GM21528 (cell line): Measurements from ENCODE around the gene FAN1.
A peak's percentile ranks its signal among the peaks of the same experiment; 100 is the strongest.
"Not testable (repeated sequence)": the region's sequence is repeated elsewhere in the genome, so short reads cannot be mapped to it uniquely, and the experiment has no call there.

Experiments used
- ATAC-seq: cut with Tn5 transposase; IDR thresholded peaks from one replicate; pipeline ENCODE4 v1.9.1; 2021; ENCODE audit warnings: mild to moderate bottlenecking, moderate library complexity; ENCODE audit not compliant: unreplicated experiment, low FRiP score

Gene FAN1

DNA sequence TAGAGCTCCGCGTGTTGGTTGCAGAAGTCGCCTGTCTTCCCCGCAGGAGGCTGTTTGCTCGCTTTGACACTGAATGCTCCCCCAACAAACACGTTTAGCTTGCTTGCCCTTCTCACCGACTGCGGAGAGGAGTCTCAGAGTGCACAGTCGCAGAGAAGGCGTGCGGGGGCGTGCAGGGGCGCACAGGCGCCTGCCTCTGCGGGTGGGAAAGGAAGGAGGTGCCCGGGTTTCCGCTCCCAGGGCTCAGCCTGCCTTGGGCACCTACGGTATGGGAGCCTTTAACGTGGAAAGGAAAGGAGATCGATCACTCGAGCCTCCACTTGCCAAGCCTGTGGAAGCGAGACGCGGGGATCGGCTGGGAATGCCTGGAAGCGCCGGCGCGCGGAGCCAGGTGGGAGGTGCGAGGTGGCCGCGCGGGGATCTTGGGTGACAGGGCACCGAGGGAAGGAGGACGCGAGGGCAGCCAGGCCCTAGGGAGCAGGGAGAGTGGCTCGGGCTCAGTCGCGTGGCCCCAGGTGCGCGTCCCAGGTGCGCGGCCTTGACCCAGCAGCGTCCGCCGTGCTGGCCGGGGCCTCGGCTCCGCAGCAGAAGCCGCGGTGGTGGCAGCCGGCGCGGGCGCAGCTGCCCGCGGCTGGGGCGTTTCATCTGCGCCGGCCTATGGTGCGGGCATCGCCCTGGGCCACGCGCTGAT, at the start of gene FAN1:
Gene FAN1, plus strand, starts transcription at position 419 of the 691 bp plus-strand sequence. CDS start 749 bp downstream, outside the sequence.
- peak; percentile 88 for ATAC-seq

DNA sequence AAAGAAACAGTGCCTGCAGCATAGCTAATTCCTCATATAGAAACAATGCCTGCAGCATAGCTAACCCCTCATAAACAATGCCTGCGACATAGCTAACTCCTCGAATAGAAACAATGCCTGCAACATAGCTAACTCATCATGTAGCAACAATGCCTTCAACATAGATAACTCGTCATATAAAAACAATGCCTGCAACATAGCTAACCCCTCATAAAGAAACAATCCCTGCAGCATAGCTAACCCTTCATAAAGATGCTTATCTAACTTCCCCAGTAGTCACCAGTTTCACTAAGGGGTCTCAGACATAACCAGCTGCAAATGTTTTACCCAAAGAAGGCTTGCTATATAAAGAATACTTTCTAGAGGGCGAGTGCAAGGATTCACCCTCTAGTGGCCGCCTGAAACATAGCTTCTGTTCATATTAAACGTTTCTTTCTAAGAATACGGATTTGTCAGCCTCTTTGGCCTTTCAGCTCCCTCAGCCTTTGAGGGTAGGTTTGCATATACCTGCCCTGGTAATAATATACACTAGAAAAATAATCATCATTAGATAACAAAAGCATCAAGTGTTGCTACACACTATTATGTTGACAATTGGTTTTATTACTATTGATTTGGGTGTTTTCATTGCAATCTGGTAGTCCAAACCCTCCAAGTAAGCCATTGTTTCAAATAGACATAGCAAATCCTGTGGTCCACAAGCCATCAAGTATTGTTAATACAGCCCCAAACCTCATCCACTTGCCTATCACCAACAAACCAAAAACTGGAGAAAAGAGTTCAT, 44.4 kb upstream of the FAN1 start:
- ATAC-seq, result no peak

DNA sequence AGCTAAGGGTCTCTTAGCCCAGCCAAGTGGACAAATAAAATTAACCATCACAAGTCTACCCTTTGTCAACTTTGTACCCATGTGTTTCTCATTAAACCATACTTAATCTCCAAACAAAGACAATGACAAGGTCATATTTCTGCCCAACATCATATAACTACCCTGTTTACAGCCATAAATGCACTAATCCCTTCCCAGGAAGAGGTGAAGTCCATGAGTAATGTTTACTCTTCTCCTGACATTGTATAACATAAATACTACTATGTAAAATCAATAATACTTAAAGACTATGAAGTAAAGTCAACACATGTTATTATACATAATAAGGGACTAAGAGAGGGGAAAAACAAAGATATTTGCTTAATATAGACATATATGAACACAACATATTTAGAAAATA, 38.5 kb upstream of the FAN1 start:
- ATAC-seq, result no peak

DNA sequence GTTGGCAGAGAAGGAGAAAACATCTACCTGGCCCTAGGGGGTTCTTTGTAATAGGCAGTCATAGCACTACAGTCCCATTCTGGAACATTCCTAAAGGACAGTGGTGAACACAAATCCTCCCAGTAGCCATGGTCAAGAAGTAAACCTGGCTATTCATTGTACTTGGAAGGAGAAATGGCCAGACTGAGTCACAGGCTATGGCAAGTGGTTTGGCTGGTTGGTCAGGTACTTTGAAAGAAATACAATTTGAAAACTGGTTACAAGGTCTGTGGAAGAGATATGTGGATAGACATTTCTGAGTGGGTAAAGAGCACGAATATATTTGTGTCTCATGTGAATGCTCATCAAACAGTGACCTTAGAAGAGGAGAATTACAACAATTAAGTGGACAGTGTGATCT, 33.0 kb upstream of the FAN1 start:
- ATAC-seq, result no peak

DNA sequence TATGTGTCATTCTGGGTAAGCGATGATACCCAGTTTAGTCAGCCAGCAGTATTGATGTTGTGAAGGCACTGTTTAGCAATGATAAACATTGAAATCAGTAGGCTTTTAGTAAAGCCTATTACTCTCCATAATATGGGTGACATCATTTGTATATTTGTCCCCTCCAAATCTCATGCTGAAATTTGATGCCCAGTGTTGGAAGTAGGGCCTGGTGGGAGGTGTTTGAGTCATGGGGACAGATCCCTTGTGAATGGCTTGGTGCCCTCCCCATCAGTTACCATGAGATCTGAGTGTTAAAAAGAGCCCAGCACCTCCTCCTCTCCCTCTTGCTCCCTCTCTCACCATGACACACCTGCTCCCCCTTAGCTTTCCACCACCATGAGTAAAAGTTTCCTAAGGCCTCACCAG, 31.4 kb upstream of the FAN1 start:
- ATAC-seq, result no peak

DNA sequence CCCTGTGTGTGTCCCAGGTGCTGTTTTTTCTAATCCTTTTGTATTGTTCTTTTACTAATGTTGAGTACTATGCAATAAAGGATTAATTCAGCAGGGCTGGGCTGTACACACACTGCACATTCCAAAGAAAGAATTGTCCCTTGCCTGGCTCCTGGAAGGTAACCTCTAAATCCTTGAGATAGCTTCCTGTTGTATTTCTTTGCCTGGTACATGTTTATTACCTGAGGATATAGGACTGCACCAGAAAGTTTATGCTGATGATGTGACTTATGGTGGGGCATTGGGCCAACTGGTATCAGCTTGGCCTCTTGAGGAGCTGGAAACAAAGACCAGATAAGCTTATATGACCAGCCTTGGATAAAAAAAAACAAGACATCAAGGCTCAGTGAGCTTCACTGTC, 26.6 kb upstream of the FAN1 start:
- no peak for ATAC-seq

DNA sequence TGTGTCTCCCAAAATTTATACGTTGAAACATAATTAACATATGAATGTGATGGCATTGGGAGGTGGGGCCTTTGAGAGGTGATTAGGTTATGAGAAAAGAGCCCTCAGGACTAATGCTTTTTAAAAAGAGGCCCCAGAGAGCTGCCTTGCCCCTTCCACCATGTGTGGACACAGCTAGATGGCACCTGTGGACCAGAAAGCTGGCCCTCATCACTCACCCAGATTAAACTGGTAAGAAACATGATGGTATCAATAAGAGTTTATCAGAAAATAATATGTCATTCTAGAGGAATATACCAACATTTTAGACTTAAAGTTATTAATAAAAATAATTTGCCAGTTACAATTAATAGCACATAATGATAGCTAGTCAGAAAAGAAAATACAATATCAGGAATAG, 25.2 kb upstream of the FAN1 start:
- ATAC-seq, result no peak

DNA sequence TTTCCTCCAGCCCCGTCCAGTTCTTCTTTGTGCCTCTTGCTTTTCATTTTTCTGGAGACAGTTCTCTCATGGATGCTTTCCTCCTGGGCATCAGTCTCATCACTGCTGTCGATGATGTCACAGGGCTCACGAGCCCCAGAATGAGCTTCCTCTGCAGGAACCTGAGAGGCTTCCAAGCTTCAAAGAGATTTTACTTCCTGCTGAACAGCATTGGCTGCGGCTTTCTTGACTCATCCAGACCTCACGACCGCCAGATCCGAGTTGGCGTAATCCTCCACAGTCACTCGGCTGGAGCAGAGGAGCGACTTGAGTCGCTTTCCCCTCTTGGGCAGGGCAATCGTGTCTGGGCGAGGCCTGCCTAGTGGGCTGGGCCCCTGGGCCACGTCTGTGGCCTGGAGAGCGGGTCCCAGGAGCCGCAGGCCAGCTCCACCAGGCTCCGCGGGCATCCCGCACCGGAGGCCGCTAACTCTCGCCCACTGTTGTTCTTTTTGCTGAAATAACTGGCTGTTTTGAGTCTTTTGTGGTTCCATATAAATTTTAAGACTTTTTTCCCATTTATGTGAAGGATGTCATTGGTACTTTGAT, 20.8 kb upstream of the FAN1 start:
- no peak for ATAC-seq

DNA sequence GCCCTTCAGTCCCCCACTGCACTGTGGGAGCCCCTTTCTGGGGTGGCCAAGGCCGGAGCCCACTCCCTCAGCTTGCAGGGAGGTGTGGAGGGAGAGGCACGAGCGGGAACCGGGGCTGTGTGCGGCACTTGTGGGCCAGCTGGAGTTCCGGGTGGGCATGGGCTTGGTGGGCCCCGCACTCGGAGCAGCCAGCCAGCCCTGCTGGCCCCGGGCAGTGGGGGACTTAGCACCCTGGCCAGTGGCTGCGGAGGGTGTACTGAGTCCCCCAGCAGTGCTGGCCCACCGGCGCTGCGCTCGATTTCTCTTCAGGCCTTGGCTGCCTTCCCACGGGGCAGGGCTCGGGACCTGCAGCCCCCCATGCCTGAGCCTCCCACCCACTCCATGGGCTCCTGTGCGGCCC, 20.0 kb upstream of the FAN1 start:
- ATAC-seq, result not testable (repeated sequence)

DNA sequence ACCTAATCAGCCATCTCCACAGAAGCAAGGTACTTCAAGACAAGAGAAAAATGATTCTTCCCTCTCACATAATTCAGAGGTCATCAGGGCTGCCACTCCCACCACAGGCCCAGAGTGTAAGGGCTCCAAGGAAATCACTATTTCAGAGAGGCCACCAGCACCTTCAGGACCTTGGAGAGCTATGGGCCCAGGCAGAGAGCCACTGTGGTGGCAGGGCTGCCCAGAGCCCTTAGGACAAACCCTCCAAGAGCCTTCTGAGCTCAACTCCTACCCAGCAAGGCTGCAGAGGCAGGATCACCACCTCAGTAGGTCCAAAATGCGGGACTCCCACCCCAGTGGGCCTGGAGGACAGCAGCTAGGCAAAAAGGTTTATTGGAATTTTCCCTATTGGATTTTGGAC, 17.9 kb upstream of the FAN1 start:
- ATAC-seq, result no peak

DNA sequence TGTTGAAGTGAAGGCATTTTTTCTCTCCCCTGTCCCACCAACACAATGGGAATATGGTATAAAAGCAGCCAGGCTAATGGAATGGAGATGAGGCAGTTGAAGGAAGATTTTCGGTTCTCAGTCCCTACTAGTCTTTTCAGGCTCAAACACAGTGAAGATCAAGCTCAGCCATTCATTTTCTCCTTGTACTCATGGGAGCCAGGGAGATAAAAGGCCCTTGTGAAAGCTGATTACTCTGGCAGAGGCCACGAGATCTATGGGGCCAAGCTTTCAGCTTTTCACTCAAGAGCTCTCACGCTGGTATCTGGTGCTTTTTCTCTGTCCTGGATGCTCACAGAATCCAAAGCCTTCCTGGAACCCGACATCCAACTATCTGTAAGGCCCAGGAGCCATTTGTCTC, 14.5 kb upstream of the FAN1 start:
- no peak for ATAC-seq

DNA sequence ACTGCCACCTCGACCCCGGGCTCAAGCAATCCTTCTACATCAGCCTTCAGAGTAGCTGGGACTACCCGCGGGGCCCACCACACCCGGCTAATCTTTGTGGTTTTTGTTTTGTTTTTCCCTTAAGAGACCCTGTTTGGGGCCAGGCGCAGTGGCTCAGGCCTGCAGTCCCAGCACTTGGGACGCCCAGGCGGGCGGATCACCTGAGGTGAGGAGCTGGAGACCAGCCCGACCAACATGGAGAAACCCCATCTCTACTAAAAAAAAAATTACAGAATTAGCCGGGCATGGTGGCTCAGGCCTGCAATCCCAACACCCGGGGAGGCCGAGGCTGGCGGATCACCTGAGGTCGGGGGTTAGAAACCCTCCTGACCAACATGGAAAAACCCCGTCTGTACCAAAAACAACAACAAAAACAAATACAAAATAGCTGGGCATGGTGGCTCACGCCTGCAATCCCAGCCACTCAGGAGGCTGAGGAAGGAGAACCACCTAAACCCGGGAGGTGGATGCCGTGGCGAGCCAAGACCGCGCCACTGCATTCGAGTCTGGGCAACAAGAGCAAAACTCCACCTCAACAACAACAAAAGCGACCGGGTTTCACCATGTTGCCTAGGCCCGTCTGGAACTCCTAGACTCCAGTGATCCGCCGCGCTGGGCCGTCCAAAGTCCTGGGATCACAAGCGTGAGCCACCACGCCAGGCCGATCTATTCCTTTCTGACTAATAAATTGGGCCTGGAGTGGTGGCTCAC, 8.1 kb upstream of the FAN1 start:
- ATAC-seq, result no peak

DNA sequence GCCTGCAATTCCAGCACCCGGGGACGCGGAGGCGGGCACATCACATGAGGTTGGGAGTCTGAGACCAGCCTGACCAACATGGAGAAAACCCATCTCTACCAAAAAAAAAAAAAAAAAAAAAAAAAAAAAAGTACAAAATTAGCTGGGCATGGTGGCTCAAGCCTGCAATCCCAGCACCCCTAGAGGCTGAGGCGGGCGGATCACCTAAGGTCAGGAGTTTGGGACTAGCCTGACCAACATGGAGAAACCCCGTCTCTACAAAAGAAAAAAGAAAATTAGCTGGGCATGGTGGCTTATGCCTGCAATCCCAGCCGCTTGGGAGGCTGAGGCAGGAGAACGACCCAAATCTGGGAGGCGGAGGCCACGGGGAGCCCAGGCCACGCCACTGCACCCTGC, 7.5 kb upstream of the FAN1 start:
- ATAC-seq, result no peak

DNA sequence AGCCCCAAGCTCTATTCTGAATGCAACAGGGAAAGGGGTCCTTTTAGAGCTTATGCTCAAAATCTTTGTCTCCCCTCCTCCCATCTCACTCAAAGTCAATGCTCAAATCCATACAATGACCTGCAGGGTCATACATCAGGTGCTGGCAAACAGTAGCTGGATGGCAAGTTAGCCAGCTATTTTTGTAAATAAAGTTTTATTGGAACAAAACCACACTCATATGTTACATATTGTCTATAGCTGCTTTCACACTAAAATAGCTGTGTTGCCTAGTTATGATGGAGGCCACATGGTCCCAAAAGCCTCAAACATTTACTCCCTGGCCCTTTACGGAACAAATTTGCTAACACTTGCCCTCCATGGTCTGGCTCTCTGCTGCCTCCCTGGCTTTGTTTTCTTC, 1.8 kb upstream of the FAN1 start:
- no peak for ATAC-seq

DNA sequence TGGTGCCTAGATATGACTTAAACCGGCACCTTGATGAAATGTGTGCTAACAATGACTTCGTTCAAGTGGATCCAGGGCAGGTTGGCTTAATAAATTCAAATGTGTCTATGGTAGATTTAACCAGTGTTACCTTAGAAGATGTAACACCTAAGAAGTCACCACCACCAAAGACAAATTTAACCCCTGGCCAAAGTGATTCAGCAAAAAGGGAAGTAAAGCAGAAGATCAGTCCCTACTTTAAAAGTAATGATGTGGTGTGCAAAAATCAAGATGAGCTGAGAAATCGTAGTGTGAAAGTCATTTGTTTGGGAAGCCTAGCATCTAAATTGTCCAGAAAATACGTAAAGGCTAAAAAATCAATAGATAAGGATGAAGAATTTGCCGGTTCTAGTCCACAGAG, 1.1 kb downstream of the FAN1 start:
- ATAC-seq, result no peak

DNA sequence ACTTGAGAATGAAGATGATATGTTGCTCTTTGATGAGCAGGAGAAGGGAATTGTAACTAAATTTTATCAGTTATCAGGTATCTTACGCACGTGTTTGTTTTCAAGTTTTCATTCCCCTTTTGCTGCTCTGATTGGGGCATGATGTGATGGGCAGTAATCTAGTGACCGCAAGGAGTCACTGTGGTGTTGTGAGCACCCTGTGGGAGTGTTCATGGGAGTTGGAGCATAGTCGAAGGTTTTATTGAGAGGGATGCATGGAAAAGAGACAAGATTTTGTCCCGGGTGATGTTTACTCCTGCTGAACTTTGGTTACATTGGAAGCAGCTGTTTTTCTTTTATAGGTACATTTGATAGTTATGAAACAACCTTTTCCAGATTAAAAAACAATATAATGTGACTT, 2.1 kb downstream of the FAN1 start:
- no peak for ATAC-seq

DNA sequence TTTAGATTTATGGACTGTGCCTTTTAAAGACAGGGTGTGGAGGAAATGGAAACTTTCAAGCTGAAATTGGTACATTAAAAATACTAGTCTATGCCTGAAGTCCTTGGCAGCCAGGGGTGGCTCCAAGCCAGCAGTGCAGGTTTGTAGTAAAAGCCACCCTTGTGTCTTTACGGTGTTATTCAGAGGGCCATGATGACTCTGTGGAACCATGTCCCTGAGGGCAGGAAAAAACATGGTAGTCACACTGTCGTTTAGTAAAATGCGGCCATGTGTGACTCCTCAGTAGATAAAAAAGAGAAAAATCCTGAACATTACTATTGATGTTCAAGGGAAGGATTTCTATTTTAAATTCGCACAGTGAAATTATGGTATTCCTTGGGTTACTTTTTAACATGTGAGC, 2.7 kb downstream of the FAN1 start:
- no peak for ATAC-seq

DNA sequence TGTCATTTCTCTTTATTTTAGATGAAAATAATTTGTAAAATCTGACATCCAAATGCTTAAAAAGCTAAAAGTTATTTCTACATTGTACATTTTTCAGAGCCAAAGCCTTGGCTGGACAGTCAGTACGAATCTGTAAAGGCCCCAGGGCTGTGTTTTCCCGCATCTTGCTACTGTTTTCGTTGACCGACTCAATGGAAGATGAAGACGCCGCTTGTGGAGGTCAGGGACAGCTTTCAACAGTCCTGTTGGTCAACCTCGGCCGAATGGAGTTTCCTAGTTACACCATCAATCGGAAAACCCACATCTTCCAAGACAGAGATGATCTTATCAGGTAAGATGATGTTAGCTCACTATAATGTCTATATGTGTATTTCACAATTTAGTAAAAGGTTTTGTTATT, 10.0 kb downstream of the FAN1 start:
- ATAC-seq, result no peak

DNA sequence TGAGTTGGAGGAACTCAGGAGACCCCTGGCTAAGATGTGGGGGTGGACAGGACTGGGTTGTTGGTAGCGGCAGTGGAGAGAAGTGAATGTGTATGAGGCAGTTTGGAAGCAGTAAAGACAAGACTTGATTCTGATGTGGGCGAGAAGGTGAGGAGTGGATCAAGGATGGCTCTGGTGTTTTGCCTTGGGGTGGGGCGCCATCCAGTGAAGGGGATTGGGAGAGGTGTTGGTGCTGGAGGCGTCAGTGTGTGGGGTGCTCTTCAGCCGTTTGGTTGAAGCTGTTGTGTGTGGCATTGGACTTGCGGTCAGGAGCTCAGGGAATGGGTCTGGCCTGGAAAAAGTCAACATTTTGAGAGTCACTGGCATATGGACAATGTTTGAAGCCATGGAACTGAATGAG, 13.3 kb downstream of the FAN1 start:
- ATAC-seq, result no peak

DNA sequence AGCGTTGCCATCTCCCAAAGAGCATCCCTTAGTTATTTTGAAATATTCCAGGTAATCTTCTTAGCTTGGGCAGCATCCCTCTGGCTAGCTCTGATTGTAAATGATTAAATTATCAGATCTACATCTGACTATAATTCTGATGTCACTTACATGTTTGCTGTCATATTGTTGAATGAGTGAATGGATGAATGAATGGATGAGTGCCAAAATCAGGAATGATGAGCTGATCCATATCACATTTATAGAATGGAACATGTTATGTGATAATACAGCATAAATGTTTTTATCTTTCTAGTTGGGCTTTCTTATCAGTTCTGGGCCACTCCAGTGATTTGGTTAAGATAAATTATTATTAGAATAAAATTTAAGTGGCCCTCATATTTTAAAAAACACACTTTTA, 14.0 kb downstream of the FAN1 start:
- no peak for ATAC-seq

DNA sequence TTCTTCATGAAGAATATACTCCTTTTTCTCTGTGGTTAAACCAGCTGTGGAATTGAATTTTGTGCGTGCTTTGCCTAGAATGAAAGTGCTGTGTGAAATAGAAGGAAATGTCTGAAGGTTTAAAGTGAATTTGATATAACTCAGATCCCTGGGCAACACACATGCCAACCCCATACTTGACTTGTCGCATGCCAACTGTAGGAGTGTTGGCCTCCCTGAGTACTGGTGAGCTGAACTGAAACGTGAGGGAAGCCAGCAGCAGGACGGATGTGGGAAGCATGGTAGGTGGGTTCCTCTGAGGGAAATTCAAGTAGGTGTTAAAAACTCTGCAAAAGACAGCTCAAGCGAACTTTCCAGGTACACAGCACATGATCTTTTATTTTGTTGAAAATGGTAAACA, 14.7 kb downstream of the FAN1 start:
- ATAC-seq, result no peak
